ENCODE results near the gene EPS8L3.
"Not testable (repeated sequence)": the region's sequence is repeated elsewhere in the genome, so short reads cannot be mapped to it uniquely, and the experiment has no call there.

Gene EPS8L3

GRCh38 chr1:109776911-109777310 is 13.2 kb upstream of the EPS8L3 start:
- DNase-seq: peak; percentile 66 to 67

GRCh38 chr1:109776206-109776835 is 12.6 kb upstream of the EPS8L3 start:
- no peak for DNase-seq

GRCh38 chr1:109775398-109775797 is 11.7 kb upstream of the EPS8L3 start:
- DNase-seq: no peak

- no peak for DNase-seq
Measured at GRCh38 chr1:109773900-109774485, 10.3 kb upstream of the EPS8L3 start.

GRCh38 chr1:109773203-109773899 is 9.6 kb upstream of the EPS8L3 start:
- DNase-seq: peak; percentile 43 to 62

GRCh38 chr1:109772658-109773202 is 9.0 kb upstream of the EPS8L3 start:
- DNase-seq: no peak

GRCh38 chr1:109771712-109772657 is 8.3 kb upstream of the EPS8L3 start:
- no peak for DNase-seq

GRCh38 chr1:109770331-109771095 is 6.8 kb upstream of the EPS8L3 start:
- no peak for DNase-seq

GRCh38 chr1:109769330-109770078 is 5.8 kb upstream of the EPS8L3 start:
- no peak for DNase-seq

GRCh38 chr1:109768820-109769219 is 5.1 kb upstream of the EPS8L3 start:
- no peak for DNase-seq

GRCh38 chr1:109768335-109768650 is 4.6 kb upstream of the EPS8L3 start:
- no peak for DNase-seq

- no peak for DNase-seq
Measured at GRCh38 chr1:109767637-109768334, 4.1 kb upstream of the EPS8L3 start.

- DNase-seq: not testable (repeated sequence)
Measured at GRCh38 chr1:109766991-109767636, 3.4 kb upstream of the EPS8L3 start.

- no peak for DNase-seq
Measured at GRCh38 chr1:109765896-109766615, 2.3 kb upstream of the EPS8L3 start.

- no peak for DNase-seq
Measured at GRCh38 chr1:109765483-109765815, 1.7 kb upstream of the EPS8L3 start.

- no peak for DNase-seq
Measured at GRCh38 chr1:109764561-109765482, 1.1 kb upstream of the EPS8L3 start.

GRCh38 chr1:109762821-109763645 is 690 bp downstream of the EPS8L3 start:
- no peak for DNase-seq

All from NCI-H1930 (cell line).